HG02623 (cell line): ENCODE measurements around the gene GRID1.
"Not testable (repeated sequence)": the region's sequence is repeated elsewhere in the genome, so short reads cannot be mapped to it uniquely, and the experiment has no call there.

Experiments used
- ATAC-seq: cut with Tn5 transposase; IDR thresholded peaks from one replicate; pipeline ENCODE4 v1.9.1; 2021; ENCODE audit warnings: moderate library complexity; ENCODE audit not compliant: unreplicated experiment

The GRID1 gene

GRCh38 chr10:86057708-86058107 is 308.9 kb downstream of the GRID1 start:
- no peak for ATAC-seq

- no peak for ATAC-seq
Measured at GRCh38 chr10:86056672-86057071, 309.9 kb downstream of the GRID1 start.

DNA sequence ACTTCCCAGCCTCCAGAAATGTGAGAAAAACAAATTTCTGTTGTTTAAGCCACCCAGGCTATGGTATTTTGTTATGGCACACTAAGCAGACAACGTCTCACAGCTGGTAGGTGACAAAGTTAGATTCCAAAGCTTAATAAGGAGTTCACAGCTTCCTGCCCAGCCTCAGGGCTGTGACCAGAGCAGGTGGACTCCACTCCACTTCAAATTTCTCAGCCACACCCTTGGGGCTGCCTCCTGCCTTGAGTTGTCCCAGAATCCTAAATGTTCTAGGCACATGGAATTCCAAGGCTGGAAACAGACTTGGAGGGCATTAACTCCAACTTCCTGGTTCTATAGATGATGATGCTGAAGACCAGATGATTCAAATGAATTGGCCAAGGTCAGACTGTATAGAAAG is 310.7 kb downstream of the GRID1 start:
- no peak for ATAC-seq

- ATAC-seq = no peak
Measured at GRCh38 chr10:86053675-86054074, 312.9 kb downstream of the GRID1 start.

DNA sequence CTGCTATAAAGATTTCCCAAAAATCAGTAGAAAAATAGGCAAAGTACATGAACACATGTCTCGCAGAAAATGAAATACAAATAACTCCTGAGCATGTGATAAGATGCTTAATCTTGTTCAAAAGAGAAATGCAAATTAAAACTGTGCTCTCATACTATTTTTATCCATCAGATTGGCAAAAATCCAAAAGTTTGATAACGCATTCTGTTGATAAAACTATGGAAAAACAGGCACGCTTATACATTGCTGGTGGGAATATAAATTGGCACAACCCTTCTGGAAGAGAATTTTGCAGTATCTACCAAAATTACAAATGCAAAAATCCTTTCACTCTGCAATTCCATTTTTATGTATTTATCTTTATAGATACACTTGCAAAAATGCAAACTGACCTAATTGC is 315.0 kb downstream of the GRID1 start:
- no peak for ATAC-seq

DNA sequence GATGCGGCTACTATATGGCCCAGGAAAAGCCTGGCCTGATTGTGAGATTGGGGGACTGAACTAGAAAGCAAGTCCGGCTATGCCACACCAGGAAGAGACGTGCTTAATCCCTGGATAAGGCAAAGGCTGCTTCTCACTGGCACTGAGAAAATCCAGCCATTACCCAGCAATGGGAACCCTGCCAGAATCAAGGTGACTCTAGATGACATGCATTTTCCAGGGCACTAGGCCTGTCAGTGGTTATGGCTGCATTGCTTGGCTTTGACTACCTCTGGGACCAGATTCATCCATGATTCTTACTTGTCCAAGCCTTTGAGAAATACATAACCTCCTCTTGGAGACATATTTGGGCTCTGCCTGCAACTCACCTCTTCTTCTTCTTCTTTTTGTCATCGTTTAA is 317.2 kb downstream of the GRID1 start:
- ATAC-seq = no peak

GRCh38 chr10:86048973-86049372 is 317.6 kb downstream of the GRID1 start:
- no peak for ATAC-seq

DNA sequence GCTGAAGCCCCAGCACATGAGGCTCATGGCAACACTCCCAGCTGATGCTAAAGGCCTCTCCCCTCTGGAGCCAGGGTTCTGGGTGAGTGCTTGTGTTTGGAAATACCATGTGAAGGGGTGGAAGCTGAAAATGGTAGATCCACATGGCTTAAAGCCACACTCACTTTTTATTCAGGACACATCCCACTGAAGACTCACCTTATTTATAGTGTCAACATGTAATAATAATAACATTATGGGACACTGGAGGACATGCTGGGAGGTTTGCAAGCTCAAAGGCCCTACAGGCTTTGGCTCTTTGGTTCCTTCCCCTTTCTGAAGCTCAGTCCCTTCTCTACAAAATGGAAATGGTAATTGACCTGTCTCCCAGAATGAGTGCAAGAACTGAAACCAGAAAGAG is 318.0 kb downstream of the GRID1 start:
- no peak for ATAC-seq

GRCh38 chr10:86047588-86047987 is 319.0 kb downstream of the GRID1 start:
- no peak for ATAC-seq

DNA sequence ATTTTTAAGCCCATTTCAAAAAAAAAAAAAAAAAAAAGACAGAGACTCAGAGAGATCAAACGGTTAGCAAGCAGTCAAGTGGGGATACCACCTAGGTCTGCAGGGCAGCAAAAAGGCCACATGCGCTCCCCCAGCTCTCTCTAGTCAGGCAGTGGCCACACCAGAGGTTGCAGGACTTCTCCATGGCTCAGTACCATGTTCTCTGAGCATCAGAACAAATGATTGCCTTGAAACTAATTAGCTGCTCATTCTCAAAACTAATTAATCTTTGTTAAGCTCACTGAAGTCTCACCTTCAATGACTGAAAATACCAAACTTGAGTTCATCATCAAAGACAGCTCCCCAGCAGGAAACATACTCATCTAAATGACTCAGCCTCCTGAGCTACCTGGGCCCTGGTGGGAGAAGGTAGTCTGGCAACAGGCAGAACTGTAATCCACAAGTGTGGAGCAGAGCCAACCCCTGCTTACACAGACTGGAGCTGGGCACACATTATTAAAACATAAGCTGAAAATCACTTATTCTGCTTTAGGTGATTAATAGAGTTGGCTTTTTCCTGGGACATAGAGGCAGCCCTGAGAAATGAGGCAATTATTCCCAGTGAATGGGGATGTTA is 319.6 kb downstream of the GRID1 start:
- no peak for ATAC-seq

GRCh38 chr10:86045896-86046295 is 320.7 kb downstream of the GRID1 start:
- ATAC-seq = no peak

DNA sequence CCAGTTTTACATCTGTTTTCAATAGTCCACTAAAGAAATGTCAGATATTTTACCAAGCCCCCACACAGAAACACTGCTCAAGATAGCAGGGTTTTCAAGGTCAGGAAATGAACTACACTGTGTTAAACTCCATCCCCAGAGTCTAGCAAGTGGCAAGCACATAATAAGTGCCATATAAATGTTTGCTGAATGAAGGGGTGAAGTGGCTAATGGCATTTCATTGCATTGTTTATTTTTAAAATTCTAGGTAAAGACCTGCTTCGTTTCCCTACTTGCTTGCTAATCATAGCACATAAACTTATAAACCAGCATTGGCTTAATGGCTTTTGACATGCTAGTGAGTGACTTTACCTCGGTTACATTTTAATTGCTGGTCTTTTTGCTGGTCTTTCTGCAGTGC is 322.6 kb downstream of the GRID1 start:
- ATAC-seq = no peak

DNA sequence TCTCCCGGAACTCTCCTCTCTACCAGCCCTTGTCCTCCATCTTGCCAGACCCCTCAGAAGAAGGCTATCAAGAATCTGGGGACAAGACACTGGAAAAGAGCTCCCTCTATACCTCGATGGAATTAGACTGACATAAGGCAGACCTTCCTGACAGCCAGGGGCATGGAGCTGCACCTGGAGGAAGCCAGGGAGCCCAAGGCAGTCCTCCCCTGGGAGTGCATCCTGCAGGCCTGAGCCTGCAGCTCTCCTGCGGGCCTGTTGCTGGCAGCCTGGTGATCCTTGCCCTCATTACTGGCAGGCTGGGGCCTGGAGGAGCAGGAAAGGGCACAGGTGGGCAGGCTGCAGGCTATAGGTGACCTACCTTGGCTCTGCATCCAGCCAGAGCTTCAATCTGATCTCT is 323.4 kb downstream of the GRID1 start:
- ATAC-seq = no peak

DNA sequence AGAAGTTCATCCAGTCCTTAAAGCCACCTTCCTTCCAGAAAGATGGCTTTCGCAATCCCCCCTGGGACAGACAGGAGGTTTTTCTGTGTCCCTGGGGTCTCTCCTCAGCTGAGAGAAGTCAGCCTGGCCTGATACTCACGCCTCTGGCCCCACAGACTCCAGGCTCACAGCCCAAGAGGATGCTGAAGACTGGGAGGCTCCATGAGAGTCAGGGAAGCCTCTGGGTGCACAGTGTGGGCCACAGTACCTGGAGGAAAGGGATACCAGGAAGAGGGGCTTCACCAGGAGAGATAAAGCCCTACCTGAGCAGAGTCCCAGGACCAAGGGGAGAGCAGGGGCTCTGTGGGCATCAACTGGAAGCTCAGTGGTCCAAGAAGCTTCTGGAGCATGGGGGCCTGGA is 324.4 kb downstream of the GRID1 start:
- ATAC-seq = no peak

DNA sequence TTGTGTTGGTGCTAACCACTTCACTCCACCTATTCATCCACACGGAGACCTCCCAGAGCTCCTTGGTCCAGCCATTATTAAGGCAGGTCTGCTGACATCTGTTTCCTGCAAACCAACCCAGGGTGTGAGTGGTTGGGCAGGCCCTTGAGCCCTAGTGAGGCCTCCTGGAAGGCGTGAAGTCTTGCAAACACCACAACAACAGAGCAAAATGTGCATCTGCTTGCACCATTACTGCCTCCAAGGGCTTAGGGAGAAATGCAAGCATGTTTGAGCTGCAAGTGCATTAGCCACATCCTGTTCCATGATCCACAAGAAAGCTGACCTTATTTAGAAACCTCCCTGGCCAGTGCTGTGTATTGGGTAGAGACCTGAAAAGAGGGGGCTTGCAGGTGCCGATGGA is 325.5 kb downstream of the GRID1 start:
- ATAC-seq = no peak

DNA sequence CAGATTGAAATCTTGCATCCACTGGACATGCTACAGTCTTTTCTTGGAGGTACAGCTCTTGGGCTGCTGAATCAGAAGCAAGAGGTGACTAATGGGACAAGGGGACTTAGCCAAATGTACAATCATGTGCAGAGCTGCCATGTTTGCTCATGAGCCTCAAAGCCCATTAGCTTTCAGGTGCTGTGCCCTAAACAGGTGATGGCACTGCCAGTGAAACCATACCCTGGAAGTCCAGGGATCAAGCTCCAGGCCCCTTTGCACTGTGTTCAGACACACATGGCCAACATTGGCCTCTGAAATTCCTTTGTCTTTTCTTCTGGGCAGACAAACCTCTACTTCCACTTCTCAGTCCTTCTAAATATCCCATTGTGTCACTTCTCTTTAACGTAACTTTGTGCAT is 328.2 kb downstream of the GRID1 start:
- ATAC-seq = no peak

DNA sequence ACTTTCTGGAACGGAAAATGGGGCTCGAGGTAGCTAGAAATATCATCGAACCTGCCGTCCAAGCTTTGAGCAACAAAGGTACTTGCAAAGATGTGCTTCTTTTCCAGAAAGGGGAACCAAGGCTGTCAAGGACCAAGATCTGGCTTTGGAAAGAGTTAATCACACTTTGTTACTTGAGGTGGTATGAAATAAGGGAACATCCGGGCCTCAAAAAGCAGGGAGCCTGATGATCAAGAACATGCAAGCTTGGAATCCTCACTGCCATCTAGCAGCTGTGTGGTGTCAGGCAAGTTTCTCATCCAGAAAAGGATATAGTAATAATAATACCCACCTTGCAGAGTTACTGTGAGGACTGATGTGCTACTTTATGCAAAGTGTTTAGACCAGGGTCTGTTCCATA is 329.5 kb downstream of the GRID1 start:
- no peak for ATAC-seq

GRCh38 chr10:86036544-86036831 is 330.1 kb downstream of the GRID1 start:
- no peak for ATAC-seq

DNA sequence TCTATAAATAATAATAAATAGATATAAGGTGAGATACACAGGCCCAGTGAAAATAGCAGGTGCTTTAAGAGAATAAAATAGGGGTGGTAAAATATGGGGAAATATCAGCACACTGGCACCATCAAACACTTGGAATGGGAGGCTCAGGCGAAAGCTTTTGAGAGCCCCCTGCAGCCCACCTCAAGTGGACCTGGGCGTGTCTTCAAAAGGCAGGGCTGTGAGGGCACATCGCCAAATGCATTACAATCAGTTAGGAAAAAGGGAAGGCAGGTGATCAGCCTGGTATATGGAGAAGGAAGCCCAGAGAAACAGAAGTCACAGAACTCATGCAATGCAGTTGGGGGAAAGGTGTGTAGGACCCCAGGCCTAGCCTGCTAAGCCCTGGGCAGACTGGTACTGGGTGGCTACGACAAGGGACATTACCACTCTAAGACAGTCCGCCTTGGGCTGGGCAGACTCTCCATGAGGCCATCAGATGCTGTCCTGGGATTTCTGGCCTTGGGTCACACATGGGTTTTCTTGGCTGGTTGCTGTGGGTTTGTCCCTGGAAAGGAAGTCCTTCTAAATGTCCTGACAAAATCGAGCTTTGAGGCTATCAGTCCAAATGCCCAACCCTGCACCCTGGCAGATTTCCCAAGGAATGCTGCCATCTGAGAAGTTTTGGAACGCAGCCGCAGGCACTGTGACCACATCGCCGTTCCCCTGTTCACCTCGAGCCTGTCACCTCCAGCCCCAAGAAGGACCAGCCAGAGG is 330.6 kb downstream of the GRID1 start:
- no peak for ATAC-seq

DNA sequence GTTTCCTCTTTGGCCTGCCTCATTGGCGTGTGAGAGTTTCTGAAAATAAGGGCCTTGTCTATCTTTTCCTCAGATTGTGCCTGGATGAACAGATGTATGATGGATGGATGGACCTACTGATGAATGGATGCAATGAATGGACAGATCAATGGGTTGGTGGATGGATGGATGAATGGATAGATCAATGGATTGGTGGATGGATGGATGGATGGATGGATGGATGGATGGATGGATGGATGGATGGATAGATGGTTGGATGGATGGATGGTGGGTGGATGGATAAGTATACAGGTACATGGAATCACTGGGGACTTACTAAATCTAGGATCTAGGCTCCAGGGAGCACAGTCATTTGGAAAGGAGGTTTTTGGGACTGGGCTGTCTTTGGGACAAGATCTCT is 331.9 kb downstream of the GRID1 start:
- ATAC-seq = no peak

- no peak for ATAC-seq
Measured at GRCh38 chr10:86033581-86033980, 333.0 kb downstream of the GRID1 start.

- not testable (repeated sequence) for ATAC-seq
Measured at GRCh38 chr10:86032087-86032486, 334.5 kb downstream of the GRID1 start.

DNA sequence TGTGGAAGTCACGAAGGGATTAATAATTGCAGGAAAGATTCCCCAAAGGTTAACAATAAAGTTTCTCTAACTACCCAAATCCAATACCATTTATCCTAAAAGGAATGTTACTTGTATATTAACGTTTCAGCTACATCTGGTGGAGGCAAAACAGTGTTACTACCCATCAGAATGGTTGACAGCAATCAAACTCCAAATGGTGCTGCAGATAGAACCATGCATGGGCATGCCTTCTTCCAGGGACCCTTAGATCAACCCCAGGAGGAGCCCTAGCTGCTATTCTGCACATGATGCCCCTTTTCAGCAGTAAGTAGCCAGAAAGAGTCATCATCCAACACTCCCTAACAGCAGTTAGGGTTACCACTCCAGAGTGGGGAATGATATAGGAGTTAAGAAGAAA is 336.3 kb downstream of the GRID1 start:
- no peak for ATAC-seq
